Mesothelial cell of epicardium (in vitro differentiated cells): Measurements from ENCODE around the gene GM2A. TPM values are rescaled to one million over a fixed set of nuclear protein-coding genes. Genes with fewer than 3 reads are reported as not detected.

Experiments
- DNase-seq, 2 experiments: peaks; one replicate each; pipeline ENCODE4 v3.0.0; 2021; ENCODE audit warnings: low spot score in 2 of 2; ENCODE audit not compliant: unreplicated experiment in 2 of 2
- H3K27ac Mint-ChIP-seq: 2 replicates; pipeline ENCODE4 v1.8.0; 2021; ENCODE audit warnings: mixed read lengths
- H3K27me3 Mint-ChIP-seq: 2 replicates; pipeline ENCODE4 v1.8.0; 2021; ENCODE audit warnings: low read depth, mixed read lengths
- H3K36me3 Mint-ChIP-seq: 2 replicates; pipeline ENCODE4 v1.8.0; 2021; ENCODE audit warnings: mixed read lengths
- H3K4me1 Mint-ChIP-seq: 2 replicates; pipeline ENCODE4 v1.8.0; 2021; ENCODE audit warnings: mixed read lengths
- H3K4me3 Mint-ChIP-seq: 2 replicates; pipeline ENCODE4 v1.8.0; 2021; ENCODE audit warnings: mild to moderate bottlenecking, moderate library complexity, mixed read lengths
- H3K9me3 Mint-ChIP-seq: 2 replicates; pipeline ENCODE4 v1.8.0; 2021; ENCODE audit warnings: mixed read lengths
- CTCF ChIP-seq: fragments of 200-600 bp; sonication (generic); IDR thresholded peaks from one replicate; pipeline ENCODE4 v1.5.0; 2021; ENCODE audit warnings: antibody characterized with exemption; ENCODE audit not compliant: unreplicated experiment
- total RNA-seq: library from RNA; stranded (reverse); gene quantifications from 3 replicates; pipeline ENCODE4 v1.2.1, GENCODE V29; 2021

GM2A gene
- total RNA-seq, 1 donor from 2014 or later: 41.8 TPM

- no peak for DNase-seq
- no peaks in the 10 kb centered on the region for H3K9me3 Mint-ChIP-seq
- no peak for TF ChIP-seq CTCF
- H3K36me3 Mint-ChIP-seq: peaks cover 23% of the 10 kb centered on the region
- peak overlapping the region; percentile 39 for H3K27ac Mint-ChIP-seq
- H3K4me1 Mint-ChIP-seq: peaks cover 25% of the 10 kb centered on the region
- no peak overlapping the region for H3K4me3 Mint-ChIP-seq
- no peaks in the 10 kb centered on the region for H3K27me3 Mint-ChIP-seq
Measured at GRCh38 chr5:151264113-151264512, 11.1 kb downstream of the GM2A start.

- Mint-ChIP-seq H3K27me3 (no peaks in the 10 kb centered on the region), H3K36me3 (peaks cover 21% of the 10 kb centered on the region), H3K4me3 (no peak overlapping the region), H3K27ac (peak overlapping the region; percentile 69), H3K4me1 (peaks cover 28% of the 10 kb centered on the region), H3K9me3 (no peaks in the 10 kb centered on the region)
- DNase-seq: no peak
- no peak for TF ChIP-seq CTCF
Measured at GRCh38 chr5:151267491-151268260, 14.7 kb downstream of the GM2A start.

GRCh38 chr5:151270599-151270998 is 17.6 kb downstream of the GM2A start:
- no peak for DNase-seq
- no peak for TF ChIP-seq CTCF
- H3K27me3 Mint-ChIP-seq: no peaks in the 10 kb centered on the region
- H3K27ac Mint-ChIP-seq: no peak overlapping the region
- H3K4me1 Mint-ChIP-seq: peaks cover 31% of the 10 kb centered on the region
- no peak overlapping the region for H3K4me3 Mint-ChIP-seq
- no peaks in the 10 kb centered on the region for H3K9me3 Mint-ChIP-seq
- peaks cover 15% of the 10 kb centered on the region for H3K36me3 Mint-ChIP-seq

GRCh38 chr5:151271336-151271735 is 18.4 kb downstream of the GM2A start:
- Mint-ChIP-seq H3K4me1 (peaks cover 33% of the 10 kb centered on the region), H3K9me3 (no peaks in the 10 kb centered on the region), H3K27me3 (no peaks in the 10 kb centered on the region), H3K4me3 (no peak overlapping the region), H3K36me3 (peaks cover 15% of the 10 kb centered on the region), H3K27ac (no peak overlapping the region)
- no peak for DNase-seq
- no peak for TF ChIP-seq CTCF

GRCh38 chr5:151274666-151275065 is 21.7 kb downstream of the GM2A start:
- no peaks in the 10 kb centered on the region for H3K9me3 Mint-ChIP-seq
- no peak for TF ChIP-seq CTCF
- peaks cover 20% of the 10 kb centered on the region for H3K4me1 Mint-ChIP-seq
- no peaks in the 10 kb centered on the region for H3K27me3 Mint-ChIP-seq
- peak overlapping the region; percentile 83 for H3K27ac Mint-ChIP-seq
- DNase-seq: no peak
- H3K4me3 Mint-ChIP-seq: no peak overlapping the region
- H3K36me3 Mint-ChIP-seq: no peaks in the 10 kb centered on the region
